Lower lobe of right lung (tissue), 2 donors: ENCODE results near the gene KRT7. TPM values are rescaled to one million over a fixed set of nuclear protein-coding genes. Genes with fewer than 3 reads are reported as not detected.

ENCODE experiments used
- ATAC-seq, 2 donors: fragments of 200-7000 bp; cut with Tn5 transposase; one replicate each; pipeline ENCODE4 v1.9.1; 2020 to 2022; ENCODE audit warnings: mild to moderate bottlenecking in 2 of 2, moderate library complexity in 2 of 2
- DNase-seq: peaks from one replicate; pipeline ENCODE4 v3.0.0-alpha.2; 2020
- H3K27ac ChIP-seq: fragments of 200-600 bp; one replicate; pipeline ENCODE4 v1.8.0; 2022
- H3K27me3 ChIP-seq: fragments of 200-600 bp; one replicate; pipeline ENCODE4 v1.8.0; 2022; ENCODE audit warnings: low read depth
- H3K36me3 ChIP-seq: fragments of 200-600 bp; one replicate; pipeline ENCODE4 v1.8.0; 2022; ENCODE audit warnings: mild to moderate bottlenecking
- H3K4me1 ChIP-seq: fragments of 200-600 bp; one replicate; pipeline ENCODE4 v1.8.0; 2022
- H3K4me3 ChIP-seq: fragments of 200-600 bp; one replicate; pipeline ENCODE4 v1.8.0; 2022; ENCODE audit warnings: mild to moderate bottlenecking
- H3K9me3 ChIP-seq: fragments of 200-600 bp; one replicate; pipeline ENCODE4 v1.8.0; 2022
- CTCF ChIP-seq: fragments of 200-600 bp; IDR thresholded peaks from one replicate; pipeline ENCODE4 v1.8.0; 2022; ENCODE audit warnings: antibody characterized with exemption, mild to moderate bottlenecking
- intact Hi-C: fragments of 100-400 bp; cut with DNase I; formaldehyde crosslinking; loops from one replicate; pipeline ENCODE4 v1.11.0; 2022
- total RNA-seq: library from RNA; stranded (reverse); fragmentation: NEBNext Ultra II Directional; extraction: Animal tissue kit (Norgen Biotek cat#: 25700); gene quantifications from one replicate; pipeline ENCODE4 v1.2.1, GENCODE V29; 2021
- donor health status: DM: no; HTN: yes; CAD: no; lungs with severe emphysema.

The KRT7 gene
- total RNA-seq, 1 donor from 2014 or later: 257 TPM

- peaks cover 49% of the 10 kb centered on the region for H3K4me1 ChIP-seq
- ATAC-seq: no peak
- H3K27ac ChIP-seq: no peak overlapping the region
- peak; percentile 32 for DNase-seq
- H3K27me3 ChIP-seq: peaks cover 6% of the 10 kb centered on the region
- intact Hi-C loops: no loop called here
- no peak overlapping the region for H3K4me3 ChIP-seq
- no peaks in the 10 kb centered on the region for H3K9me3 ChIP-seq
- no peaks in the 10 kb centered on the region for H3K36me3 ChIP-seq
- no peak for TF ChIP-seq CTCF
These were observed 32.1 kb upstream of the KRT7 start for GRCh38 chr12:52200781-52201450.

- ATAC-seq (no peak), DNase-seq (peak; percentile 8)
- Histone ChIP-seq H3K9me3 (no peaks in the 10 kb centered on the region), H3K4me1 (peaks cover 49% of the 10 kb centered on the region), H3K4me3 (no peak overlapping the region), H3K27me3 (peaks cover 6% of the 10 kb centered on the region), H3K27ac (no peak overlapping the region), H3K36me3 (no peaks in the 10 kb centered on the region)
- no peak for TF ChIP-seq CTCF
- intact Hi-C loops: no loop called here
These were observed 31.6 kb upstream of the KRT7 start for GRCh38 chr12:52201451-52201839.

- Histone ChIP-seq H3K4me1 (peaks cover 47% of the 10 kb centered on the region), H3K4me3 (no peak overlapping the region), H3K27ac (peak overlapping the region; percentile 2), H3K9me3 (no peaks in the 10 kb centered on the region), H3K36me3 (no peaks in the 10 kb centered on the region), H3K27me3 (peaks cover 6% of the 10 kb centered on the region)
- ATAC-seq (peak in 1 of 2 donors; percentile 1), DNase-seq (peak; percentile 44)
- intact Hi-C loops: no loop called here
- TF ChIP-seq CTCF: no peak
These were observed 30.5 kb upstream of the KRT7 start for GRCh38 chr12:52202361-52203078.

GRCh38 chr12:52203079-52203921, 29.7 kb upstream of the KRT7 start:
- H3K27me3 ChIP-seq: peaks cover 6% of the 10 kb centered on the region
- peaks cover 45% of the 10 kb centered on the region for H3K4me1 ChIP-seq
- H3K4me3 ChIP-seq: no peak overlapping the region
- H3K27ac ChIP-seq: no peak overlapping the region
- intact Hi-C loops: no loop called here
- peak; percentile 70 to 73 for ATAC-seq
- peak; percentile 76 for DNase-seq
- H3K9me3 ChIP-seq: no peaks in the 10 kb centered on the region
- H3K36me3 ChIP-seq: no peaks in the 10 kb centered on the region
- no peak for TF ChIP-seq CTCF

- peaks cover 6% of the 10 kb centered on the region for H3K27me3 ChIP-seq
- H3K9me3 ChIP-seq: no peaks in the 10 kb centered on the region
- H3K27ac ChIP-seq: no peak overlapping the region
- peaks cover 35% of the 10 kb centered on the region for H3K4me1 ChIP-seq
- no peaks in the 10 kb centered on the region for H3K36me3 ChIP-seq
- DNase-seq (peak; percentile 44), ATAC-seq (no peak)
- intact Hi-C loops: no loop called here
- TF ChIP-seq CTCF: no peak
- no peak overlapping the region for H3K4me3 ChIP-seq
These were observed 28.7 kb upstream of the KRT7 start for GRCh38 chr12:52204095-52204930.
